ENCODE data around the gene SOD1.

GRCh38 chr21:31611445-31611844 is 48.0 kb upstream of the SOD1 start:
- TF ChIP-seq RFX5 (IDR thresholded peaks at IDR 0.05; ENCODE audit: low read depth, low read length): no peak
- TF ChIP-seq, protein P1, sequence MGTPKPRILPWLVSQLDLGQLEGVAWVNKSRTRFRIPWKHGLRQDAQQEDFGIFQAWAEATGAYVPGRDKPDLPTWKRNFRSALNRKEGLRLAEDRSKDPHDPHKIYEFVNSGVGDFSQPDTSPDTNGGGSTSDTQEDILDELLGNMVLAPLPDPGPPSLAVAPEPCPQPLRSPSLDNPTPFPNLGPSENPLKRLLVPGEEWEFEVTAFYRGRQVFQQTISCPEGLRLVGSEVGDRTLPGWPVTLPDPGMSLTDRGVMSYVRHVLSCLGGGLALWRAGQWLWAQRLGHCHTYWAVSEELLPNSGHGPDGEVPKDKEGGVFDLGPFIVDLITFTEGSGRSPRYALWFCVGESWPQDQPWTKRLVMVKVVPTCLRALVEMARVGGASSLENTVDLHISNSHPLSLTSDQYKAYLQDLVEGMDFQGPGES (IDR thresholded peaks at IDR 0.05): no peak

Measured in GM12878 (cell line).